ENCODE measurements around the gene RFTN2. TPM values are rescaled to one million over a fixed set of nuclear protein-coding genes. Genes with fewer than 3 reads are reported as not detected.

RFTN2 gene
- polyA plus RNA-seq, 1 donor (not counting 4 experiments of a cell fraction or from before 2014, with no cell fraction given), result 0.37 TPM

DNA sequence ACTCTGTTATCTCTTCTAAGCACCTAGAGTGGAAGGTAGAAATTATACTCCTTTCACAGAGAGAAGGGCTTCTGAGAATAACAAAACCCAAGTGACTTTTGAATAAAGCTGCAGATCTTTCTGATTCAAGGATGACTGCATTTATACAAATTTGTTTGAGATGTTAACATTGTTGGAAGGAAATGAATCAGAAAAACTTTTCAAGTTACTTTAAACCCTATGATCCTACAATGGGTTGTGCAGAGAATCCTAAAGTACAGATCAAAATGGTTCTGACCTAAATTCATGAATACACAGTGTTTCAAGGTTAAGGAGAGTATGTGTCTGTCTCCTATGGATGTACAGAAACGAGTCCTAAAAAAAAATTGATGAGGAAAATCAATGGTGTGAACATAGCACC lies 1.8 kb downstream of the RFTN2 start:
- no peaks in the 10 kb centered on the region for H3K79me2 ChIP-seq (ENCODE audit: control insufficient read depth, insufficient read depth, low read length)
- DNase-seq (ENCODE audit: low read depth, low spot score), result no peak
- dilution Hi-C loops (cut with MboI; ENCODE audit: extremely low pct_ligation_motif_present, low sequenced_read_pairs), result no loop called here
- H3K4me3 ChIP-seq (ENCODE audit: control insufficient read depth in 2 of 3, extremely low read depth in 1 of 3, insufficient read depth in 2 of 3, low read depth in 1 of 3, low read length in 3 of 3), result no peak overlapping the region
- no peak overlapping the region for H3K4me2 ChIP-seq (ENCODE audit: control insufficient read depth, extremely low read depth, insufficient read depth, low read depth, low read length)
- TF ChIP-seq, protein P1, sequence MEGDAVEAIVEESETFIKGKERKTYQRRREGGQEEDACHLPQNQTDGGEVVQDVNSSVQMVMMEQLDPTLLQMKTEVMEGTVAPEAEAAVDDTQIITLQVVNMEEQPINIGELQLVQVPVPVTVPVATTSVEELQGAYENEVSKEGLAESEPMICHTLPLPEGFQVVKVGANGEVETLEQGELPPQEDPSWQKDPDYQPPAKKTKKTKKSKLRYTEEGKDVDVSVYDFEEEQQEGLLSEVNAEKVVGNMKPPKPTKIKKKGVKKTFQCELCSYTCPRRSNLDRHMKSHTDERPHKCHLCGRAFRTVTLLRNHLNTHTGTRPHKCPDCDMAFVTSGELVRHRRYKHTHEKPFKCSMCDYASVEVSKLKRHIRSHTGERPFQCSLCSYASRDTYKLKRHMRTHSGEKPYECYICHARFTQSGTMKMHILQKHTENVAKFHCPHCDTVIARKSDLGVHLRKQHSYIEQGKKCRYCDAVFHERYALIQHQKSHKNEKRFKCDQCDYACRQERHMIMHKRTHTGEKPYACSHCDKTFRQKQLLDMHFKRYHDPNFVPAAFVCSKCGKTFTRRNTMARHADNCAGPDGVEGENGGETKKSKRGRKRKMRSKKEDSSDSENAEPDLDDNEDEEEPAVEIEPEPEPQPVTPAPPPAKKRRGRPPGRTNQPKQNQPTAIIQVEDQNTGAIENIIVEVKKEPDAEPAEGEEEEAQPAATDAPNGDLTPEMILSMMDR (optimal IDR thresholded peaks at IDR 0.05 in 1 of 3, IDR thresholded peaks at IDR 0.05 in 1 of 3, conservative IDR thresholded peaks at IDR 0.05 in 1 of 3; ENCODE audit: extremely low read depth in 1 of 3, insufficient read depth in 2 of 3, low read length in 3 of 3), result no peak
- no peak for TF ChIP-seq EZH2 (IDR thresholded peaks at IDR 0.05; ENCODE audit: low read length)
- H3K4me1 ChIP-seq (ENCODE audit: control insufficient read depth, extremely low read depth, insufficient read depth, low read length), result no peaks in the 10 kb centered on the region
- no peaks in the 10 kb centered on the region for H3K9me3 ChIP-seq (ENCODE audit: control insufficient read depth, low read depth, low read length)
- H3K27ac ChIP-seq (ENCODE audit: control insufficient read depth, insufficient read depth, low read length), result no peak overlapping the region
- H3K27me3 ChIP-seq (ENCODE audit: control insufficient read depth, extremely low read depth, insufficient read depth, low read length), result peaks cover 5% of the 10 kb centered on the region
- H3K9ac ChIP-seq (ENCODE audit: control insufficient read depth, extremely low read depth, insufficient read depth, low read length), result no peak overlapping the region
- no peak overlapping the region for H2AFZ ChIP-seq (ENCODE audit: control insufficient read depth, low read length)
- H3K36me3 ChIP-seq (ENCODE audit: control insufficient read depth in 2 of 2, extremely low read depth in 1 of 2, insufficient read depth in 2 of 2, low read length in 2 of 2), result no peaks in the 10 kb centered on the region
- no peaks in the 10 kb centered on the region for H4K20me1 ChIP-seq (ENCODE audit: control insufficient read depth, extremely low read depth, insufficient read depth, low read length)
- H3K9me1 ChIP-seq (ENCODE audit: control insufficient read depth, extremely low read depth, insufficient read depth, low read length), result no peaks in the 10 kb centered on the region
- no peak for FAIRE-seq

DNA sequence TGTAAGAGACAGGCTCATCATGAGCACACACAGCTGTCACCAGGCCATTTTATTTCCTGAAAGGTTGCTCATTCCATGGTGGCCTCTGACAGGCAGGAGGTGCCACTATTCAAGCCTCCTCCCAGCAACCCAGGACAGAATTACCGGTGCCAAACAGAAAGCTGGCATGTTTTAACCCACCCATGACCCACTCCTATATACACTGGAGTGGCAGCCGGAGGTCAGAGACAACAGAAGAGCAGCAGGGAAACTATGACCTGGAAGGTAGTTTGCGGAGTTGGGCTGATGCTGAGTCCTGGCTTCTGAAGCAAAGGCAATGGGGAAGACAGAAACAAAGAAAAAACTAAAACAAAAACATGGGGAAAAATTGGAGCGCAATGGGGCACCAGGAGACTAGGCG lies 2.3 kb downstream of the RFTN2 start:
- FAIRE-seq (no peak), DNase-seq (ENCODE audit: low read depth, low spot score) (no peak)
- dilution Hi-C loops (cut with MboI; ENCODE audit: extremely low pct_ligation_motif_present, low sequenced_read_pairs), result no loop called here
- Histone ChIP-seq H3K27me3 (ENCODE audit: control insufficient read depth, extremely low read depth, insufficient read depth, low read length) (peaks cover 5% of the 10 kb centered on the region), H2AFZ (ENCODE audit: control insufficient read depth, low read length) (no peak overlapping the region), H3K9me1 (ENCODE audit: control insufficient read depth, extremely low read depth, insufficient read depth, low read length) (no peaks in the 10 kb centered on the region), H3K4me3 (ENCODE audit: control insufficient read depth in 2 of 3, extremely low read depth in 1 of 3, insufficient read depth in 2 of 3, low read depth in 1 of 3, low read length in 3 of 3) (no peak overlapping the region), H3K9me3 (ENCODE audit: control insufficient read depth, low read depth, low read length) (no peaks in the 10 kb centered on the region), H3K4me2 (ENCODE audit: control insufficient read depth, extremely low read depth, insufficient read depth, low read depth, low read length) (no peak overlapping the region), H3K4me1 (ENCODE audit: control insufficient read depth, extremely low read depth, insufficient read depth, low read length) (no peaks in the 10 kb centered on the region), H3K9ac (ENCODE audit: control insufficient read depth, extremely low read depth, insufficient read depth, low read length) (no peak overlapping the region), H3K36me3 (ENCODE audit: control insufficient read depth in 2 of 2, extremely low read depth in 1 of 2, insufficient read depth in 2 of 2, low read length in 2 of 2) (no peaks in the 10 kb centered on the region), H3K79me2 (ENCODE audit: control insufficient read depth, insufficient read depth, low read length) (no peaks in the 10 kb centered on the region), H3K27ac (ENCODE audit: control insufficient read depth, insufficient read depth, low read length) (no peak overlapping the region), H4K20me1 (ENCODE audit: control insufficient read depth, extremely low read depth, insufficient read depth, low read length) (no peaks in the 10 kb centered on the region)
- TF ChIP-seq, protein P1 (optimal IDR thresholded peaks at IDR 0.05 in 1 of 3, IDR thresholded peaks at IDR 0.05 in 1 of 3, conservative IDR thresholded peaks at IDR 0.05 in 1 of 3; ENCODE audit: extremely low read depth in 1 of 3, insufficient read depth in 2 of 3, low read length in 3 of 3), result no peak
- TF ChIP-seq EZH2 (IDR thresholded peaks at IDR 0.05; ENCODE audit: low read length), result no peak

Data from keratinocyte (primary cell).